Ishikawa (cell line): ENCODE measurements around the gene SIVA1.

Experiments used
- CEBPB ChIP-seq: IDR thresholded peaks from 2 replicates; pipeline ENCODE4 v1.6.1; 2012
- EGR1 ChIP-seq: IDR thresholded peaks from 2 replicates; pipeline ENCODE4 v1.6.1; 2012
- EP300 ChIP-seq: IDR thresholded peaks from 2 replicates; pipeline ENCODE4 v1.6.1; 2012; ENCODE audit warnings: borderline replicate concordance
- FOXM1 ChIP-seq: IDR thresholded peaks from 2 replicates; pipeline ENCODE4 v1.6.1; 2012; ENCODE audit warnings: low read depth, borderline replicate concordance
- NFIC ChIP-seq: IDR thresholded peaks from 2 replicates; pipeline ENCODE4 v1.6.1; 2012
- RAD21 ChIP-seq: IDR thresholded peaks from 2 replicates; pipeline ENCODE4 v1.6.1; 2012; ENCODE audit warnings: low read depth
- TAF1 ChIP-seq: IDR thresholded peaks from 2 replicates; pipeline ENCODE4 v1.6.1; 2012; ENCODE audit warnings: low read depth, mild to moderate bottlenecking
- TCF12 ChIP-seq: IDR thresholded peaks from 2 replicates; pipeline ENCODE4 v1.6.1; 2012; ENCODE audit warnings: low read depth
- TEAD4 ChIP-seq: IDR thresholded peaks from 2 replicates; pipeline ENCODE4 v1.6.1; 2012
- YY1 ChIP-seq: IDR thresholded peaks from 2 replicates; pipeline ENCODE4 v1.6.1; 2012; ENCODE audit warnings: low read depth
- ZBTB7A ChIP-seq: IDR thresholded peaks from 2 replicates; pipeline ENCODE4 v1.6.1; 2012; ENCODE audit warnings: low read depth
- TF ChIP-seq, protein P1 (sequence below): IDR thresholded peaks from 2 replicates; pipeline ENCODE4 v1.6.1; 2012; ENCODE audit warnings: low read depth, mild to moderate bottlenecking
- TF ChIP-seq, protein P2 (sequence below): IDR thresholded peaks from 2 replicates; pipeline ENCODE4 v1.6.1; 2012

DNA sequence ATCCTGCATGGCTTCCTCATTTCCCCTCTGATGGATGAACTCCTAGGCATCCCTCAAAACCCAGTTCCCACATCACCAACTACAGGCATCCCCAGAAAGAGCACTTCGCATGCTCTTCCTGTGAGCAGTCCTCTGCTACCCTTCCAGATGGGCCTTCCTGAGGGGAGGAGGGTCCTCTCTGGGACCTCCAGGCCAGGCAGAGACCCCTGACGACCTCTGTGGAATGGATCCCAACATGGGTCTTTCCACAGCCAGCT, 40.7 kb downstream of the SIVA1 start:
- TF ChIP-seq NFIC (no peak), ZBTB7A (no peak), CEBPB (no peak), FOXM1 (no peak), EGR1 (no peak), TCF12 (no peak), TAF1 (no peak), EP300 (no peak), RAD21 (no peak), TEAD4 (no peak), YY1 (no peak)
- TF ChIP-seq, protein P1, sequence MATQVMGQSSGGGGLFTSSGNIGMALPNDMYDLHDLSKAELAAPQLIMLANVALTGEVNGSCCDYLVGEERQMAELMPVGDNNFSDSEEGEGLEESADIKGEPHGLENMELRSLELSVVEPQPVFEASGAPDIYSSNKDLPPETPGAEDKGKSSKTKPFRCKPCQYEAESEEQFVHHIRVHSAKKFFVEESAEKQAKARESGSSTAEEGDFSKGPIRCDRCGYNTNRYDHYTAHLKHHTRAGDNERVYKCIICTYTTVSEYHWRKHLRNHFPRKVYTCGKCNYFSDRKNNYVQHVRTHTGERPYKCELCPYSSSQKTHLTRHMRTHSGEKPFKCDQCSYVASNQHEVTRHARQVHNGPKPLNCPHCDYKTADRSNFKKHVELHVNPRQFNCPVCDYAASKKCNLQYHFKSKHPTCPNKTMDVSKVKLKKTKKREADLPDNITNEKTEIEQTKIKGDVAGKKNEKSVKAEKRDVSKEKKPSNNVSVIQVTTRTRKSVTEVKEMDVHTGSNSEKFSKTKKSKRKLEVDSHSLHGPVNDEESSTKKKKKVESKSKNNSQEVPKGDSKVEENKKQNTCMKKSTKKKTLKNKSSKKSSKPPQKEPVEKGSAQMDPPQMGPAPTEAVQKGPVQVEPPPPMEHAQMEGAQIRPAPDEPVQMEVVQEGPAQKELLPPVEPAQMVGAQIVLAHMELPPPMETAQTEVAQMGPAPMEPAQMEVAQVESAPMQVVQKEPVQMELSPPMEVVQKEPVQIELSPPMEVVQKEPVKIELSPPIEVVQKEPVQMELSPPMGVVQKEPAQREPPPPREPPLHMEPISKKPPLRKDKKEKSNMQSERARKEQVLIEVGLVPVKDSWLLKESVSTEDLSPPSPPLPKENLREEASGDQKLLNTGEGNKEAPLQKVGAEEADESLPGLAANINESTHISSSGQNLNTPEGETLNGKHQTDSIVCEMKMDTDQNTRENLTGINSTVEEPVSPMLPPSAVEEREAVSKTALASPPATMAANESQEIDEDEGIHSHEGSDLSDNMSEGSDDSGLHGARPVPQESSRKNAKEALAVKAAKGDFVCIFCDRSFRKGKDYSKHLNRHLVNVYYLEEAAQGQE: no peak
- TF ChIP-seq, protein P2, sequence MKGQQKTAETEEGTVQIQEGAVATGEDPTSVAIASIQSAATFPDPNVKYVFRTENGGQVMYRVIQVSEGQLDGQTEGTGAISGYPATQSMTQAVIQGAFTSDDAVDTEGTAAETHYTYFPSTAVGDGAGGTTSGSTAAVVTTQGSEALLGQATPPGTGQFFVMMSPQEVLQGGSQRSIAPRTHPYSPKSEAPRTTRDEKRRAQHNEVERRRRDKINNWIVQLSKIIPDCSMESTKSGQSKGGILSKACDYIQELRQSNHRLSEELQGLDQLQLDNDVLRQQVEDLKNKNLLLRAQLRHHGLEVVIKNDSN: no peak
